ENCODE measurements around the gene RPS6KC1. TPM values are rescaled to one million over a fixed set of nuclear protein-coding genes. Genes with fewer than 3 reads are reported as not detected.

The RPS6KC1 gene
- total RNA-seq, 1 donor from 2014 or later, result 13.0 TPM

GRCh38 chr1:213164561-213164960 is 113.5 kb downstream of the RPS6KC1 start:
- Mint-ChIP-seq H3K4me3 (no peak overlapping the region), H3K27me3 (no peaks in the 10 kb centered on the region), H3K4me1 (no peaks in the 10 kb centered on the region), H3K36me3 (ENCODE audit: low read depth) (peaks cover 21% of the 10 kb centered on the region), H3K27ac (no peak overlapping the region), H3K9me3 (peaks cover 2% of the 10 kb centered on the region)
- intact Hi-C loops (cut with micrococcal nuclease), result no loop called here
- no peak for TF ChIP-seq CTCF (IDR thresholded peaks at IDR 0.05)
- POLR2A ChIA-PET, result no interaction called here
- CTCF ChIA-PET, result no interaction called here
- DNase-seq, result no peak
- ATAC-seq (ENCODE audit: low read depth), result no peak

DNA sequence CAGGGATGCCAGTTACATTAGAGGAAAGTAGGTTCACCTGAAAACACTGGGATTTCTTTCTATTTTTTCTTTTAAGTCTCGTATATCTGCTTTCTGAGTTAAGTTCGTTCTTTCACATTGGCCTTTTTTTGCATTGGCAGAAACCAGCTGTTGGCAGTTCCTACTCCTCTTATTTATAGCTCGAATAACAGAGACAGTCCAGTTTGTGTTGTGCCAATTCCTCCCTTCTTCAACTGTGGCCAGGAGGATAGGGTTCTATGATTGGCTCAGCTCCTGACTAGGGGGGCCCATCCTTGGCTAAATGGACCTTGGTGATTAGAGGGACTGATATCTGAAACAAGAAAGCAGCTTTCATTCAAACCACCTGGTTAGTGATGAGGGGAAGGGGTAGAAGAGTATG is 115.8 kb downstream of the RPS6KC1 start:
- DNase-seq, result no peak
- H3K4me3 Mint-ChIP-seq, result no peak overlapping the region
- no peaks in the 10 kb centered on the region for H3K9me3 Mint-ChIP-seq
- H3K4me1 Mint-ChIP-seq, result no peaks in the 10 kb centered on the region
- no peak for TF ChIP-seq CTCF (IDR thresholded peaks at IDR 0.05)
- CTCF ChIA-PET, result no interaction called here
- peaks cover 12% of the 10 kb centered on the region for H3K36me3 Mint-ChIP-seq (ENCODE audit: low read depth)
- H3K27me3 Mint-ChIP-seq, result no peaks in the 10 kb centered on the region
- ATAC-seq (ENCODE audit: low read depth), result no peak
- no peak overlapping the region for H3K27ac Mint-ChIP-seq
- intact Hi-C loops (cut with micrococcal nuclease), result no loop called here
- POLR2A ChIA-PET, result no interaction called here

DNA sequence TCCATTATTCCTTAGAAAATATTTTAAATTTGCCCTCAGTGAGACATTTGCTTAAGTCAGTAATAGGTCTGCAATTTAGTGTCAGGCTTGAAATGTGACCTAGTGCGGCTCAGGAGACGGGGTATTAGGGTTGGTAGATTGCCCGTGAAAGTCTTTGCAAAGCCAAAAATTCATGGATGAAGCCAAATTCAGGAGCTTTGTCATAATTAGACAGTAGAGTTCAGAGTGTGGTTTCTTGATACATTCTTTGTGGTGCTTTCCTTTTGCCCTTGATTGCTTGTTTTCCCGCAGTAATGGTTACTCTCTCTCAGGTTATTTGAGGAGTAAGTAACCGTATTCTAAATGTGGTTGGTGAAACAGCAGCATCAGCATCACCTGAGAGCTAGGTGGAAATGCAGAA is 120.7 kb downstream of the RPS6KC1 start:
- ChIA-PET POLR2A (no interaction called here), CTCF (interaction anchor here (0.7 kb wide), 1 partner anchor 1101 kb away, joined by 3 read pairs; no protein-coding TSS in a partner anchor)
- H3K27ac Mint-ChIP-seq, result no peak overlapping the region
- no peak overlapping the region for H3K4me3 Mint-ChIP-seq
- intact Hi-C loops (cut with micrococcal nuclease), result no loop called here
- peaks cover 39% of the 10 kb centered on the region for H3K36me3 Mint-ChIP-seq (ENCODE audit: low read depth)
- H3K4me1 Mint-ChIP-seq, result no peaks in the 10 kb centered on the region
- H3K27me3 Mint-ChIP-seq, result no peaks in the 10 kb centered on the region
- ATAC-seq (ENCODE audit: low read depth) (no peak), DNase-seq (no peak)
- H3K9me3 Mint-ChIP-seq, result no peaks in the 10 kb centered on the region
- no peak for TF ChIP-seq CTCF (IDR thresholded peaks at IDR 0.05)

GRCh38 chr1:213176341-213176740 is 125.3 kb downstream of the RPS6KC1 start:
- POLR2A ChIA-PET, result no interaction called here
- Mint-ChIP-seq H3K36me3 (ENCODE audit: low read depth) (peaks cover 50% of the 10 kb centered on the region), H3K4me3 (no peak overlapping the region), H3K27ac (no peak overlapping the region), H3K9me3 (no peaks in the 10 kb centered on the region), H3K27me3 (no peaks in the 10 kb centered on the region), H3K4me1 (no peaks in the 10 kb centered on the region)
- no peak for DNase-seq
- ATAC-seq (ENCODE audit: low read depth), result no peak
- no peak for TF ChIP-seq CTCF (IDR thresholded peaks at IDR 0.05)
- CTCF ChIA-PET, result no interaction called here
- intact Hi-C loops (cut with micrococcal nuclease), result no loop called here

- H3K27me3 Mint-ChIP-seq, result no peaks in the 10 kb centered on the region
- H3K36me3 Mint-ChIP-seq (ENCODE audit: low read depth), result peaks cover 48% of the 10 kb centered on the region
- CTCF ChIA-PET, result no interaction called here
Observed at GRCh38 chr1:213179784-213180183, 128.7 kb downstream of the RPS6KC1 start.

More at GRCh38 chr1:213179784-213180183, 128.7 kb downstream of the RPS6KC1 start:
- intact Hi-C loops (cut with micrococcal nuclease), result no loop called here
- Mint-ChIP-seq H3K27ac (no peak overlapping the region), H3K4me3 (no peak overlapping the region), H3K4me1 (no peaks in the 10 kb centered on the region), H3K9me3 (peaks cover 10% of the 10 kb centered on the region)
- POLR2A ChIA-PET, result no interaction called here
- TF ChIP-seq CTCF (IDR thresholded peaks at IDR 0.05), result no peak
- ATAC-seq (ENCODE audit: low read depth), result no peak
- DNase-seq, result no peak

Data from activated B cell treated with CpG ODN at 0.5 μM for 24 hours (primary cell).